ENCODE data around the gene SORCS2.
A peak's percentile ranks its signal among the peaks of the same experiment; 100 is the strongest.

SORCS2 gene

GRCh38 chr4:7462509-7462971 is 270.2 kb downstream of the SORCS2 start:
- ChIA-PET POLR2A (ENCODE audit: low non-redundant PET) (interaction anchor here (0.7 kb wide), 1 partner anchor 263 kb away, joined by 3 read pairs; no protein-coding TSS in a partner anchor), CTCF (interaction anchor here (0.6 to 1.0 kb wide), 6 partner anchors 57 to 357 kb away, joined by 3 to 8 read pairs (median 4); no protein-coding TSS in a partner anchor)
- peak; percentile 69 for TF ChIP-seq CTCF (conservative IDR thresholded peaks at IDR 0.05; ENCODE audit: low read depth)
- DNase-seq (ENCODE audit: low spot score), result peak; percentile 60
- peak overlapping the region; percentile 63 for H3K27ac ChIP-seq

DNA sequence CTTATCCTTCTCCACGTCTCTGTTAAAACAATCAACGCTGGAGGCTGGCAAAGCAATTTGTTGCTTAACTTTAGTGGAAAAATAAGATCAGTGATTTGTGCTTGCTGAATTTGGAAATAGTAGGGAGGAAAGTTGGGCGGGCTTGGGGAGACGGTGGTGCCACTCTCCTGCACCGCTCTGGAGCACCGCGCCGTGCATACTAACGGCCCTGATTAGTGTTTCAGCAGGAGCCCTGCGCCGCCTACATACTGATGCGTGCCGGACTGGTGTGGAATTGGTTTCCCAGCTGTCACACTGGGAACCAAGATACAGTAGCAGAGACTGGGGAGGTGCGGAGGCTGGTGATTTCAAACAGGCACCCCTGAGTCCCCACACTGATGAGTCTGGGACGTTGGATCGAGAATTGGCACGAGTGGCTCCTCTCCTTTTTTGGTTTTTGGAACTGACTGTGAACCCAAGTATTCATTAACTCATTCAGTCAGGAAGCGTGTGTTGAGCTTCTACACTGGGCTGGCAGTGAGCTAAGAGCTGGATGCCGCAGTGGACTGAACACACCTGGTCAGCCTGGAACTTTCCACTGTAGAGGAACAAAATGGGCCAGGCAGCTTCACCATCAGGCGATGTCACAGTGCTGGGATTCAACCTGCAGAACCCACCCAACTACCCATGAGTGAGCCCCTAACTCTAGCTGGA is 271.4 kb downstream of the SORCS2 start:
- H3K27ac ChIP-seq, result no peak overlapping the region
- no peak for TF ChIP-seq CTCF (conservative IDR thresholded peaks at IDR 0.05; ENCODE audit: low read depth)
- ChIA-PET CTCF (no interaction called here), POLR2A (ENCODE audit: low non-redundant PET) (no interaction called here)
- DNase-seq (ENCODE audit: low spot score), result no peak

GRCh38 chr4:7464259-7464655 is 271.9 kb downstream of the SORCS2 start:
- POLR2A ChIA-PET (ENCODE audit: low non-redundant PET), result no interaction called here
- TF ChIP-seq CTCF (conservative IDR thresholded peaks at IDR 0.05; ENCODE audit: low read depth), result no peak
- no peak for DNase-seq (ENCODE audit: low spot score)
- H3K27ac ChIP-seq, result no peak overlapping the region
- CTCF ChIA-PET, result no interaction called here

GRCh38 chr4:7465017-7465416 is 272.7 kb downstream of the SORCS2 start:
- no peak for DNase-seq (ENCODE audit: low spot score)
- no peak overlapping the region for H3K27ac ChIP-seq
- ChIA-PET CTCF (no interaction called here), POLR2A (ENCODE audit: low non-redundant PET) (no interaction called here)
- TF ChIP-seq CTCF (conservative IDR thresholded peaks at IDR 0.05; ENCODE audit: low read depth), result no peak

DNA sequence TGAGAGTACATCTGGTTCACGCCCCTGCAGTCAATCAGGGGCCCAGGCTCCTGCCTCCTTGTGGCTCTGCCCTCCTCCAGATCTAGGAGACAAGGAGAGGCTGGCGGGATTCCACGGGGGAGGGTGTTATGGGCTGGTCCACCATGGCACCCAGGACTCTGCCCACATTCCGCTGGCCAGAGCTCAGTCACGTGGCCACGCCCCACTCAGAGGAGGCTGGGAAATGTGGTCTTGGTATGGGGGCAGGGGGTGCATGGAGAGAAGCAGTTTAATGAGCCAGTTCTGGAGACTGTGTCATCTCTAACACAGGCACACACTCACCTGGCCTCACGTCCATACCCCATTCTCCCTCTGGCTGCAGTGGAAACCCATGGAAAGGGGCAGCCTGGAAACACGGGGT is 273.9 kb downstream of the SORCS2 start:
- no peak for DNase-seq (ENCODE audit: low spot score)

DNA sequence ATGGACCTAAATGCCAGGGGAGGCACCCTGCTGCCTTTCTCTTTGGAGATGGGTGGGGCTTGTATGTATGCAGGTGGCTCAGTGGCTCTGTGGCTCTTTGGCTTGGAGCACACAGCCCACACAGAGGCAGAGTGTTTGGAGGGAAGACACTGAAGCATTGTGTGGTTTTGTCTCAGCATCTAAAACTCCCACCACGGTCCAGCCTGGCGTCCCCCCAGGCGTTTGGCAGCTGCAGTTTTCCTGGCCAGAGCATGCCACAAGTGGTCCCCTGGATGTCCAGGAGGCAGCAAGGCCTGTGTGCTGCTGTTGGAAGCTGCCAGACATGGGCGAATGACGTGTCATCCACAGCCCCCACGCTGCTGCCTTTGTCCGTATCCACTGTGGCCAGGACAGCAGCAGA is 274.6 kb downstream of the SORCS2 start:
- ChIA-PET CTCF (interaction anchor here (0.5 kb wide), 1 partner anchor 22 kb away, joined by 9 read pairs; no protein-coding TSS in a partner anchor), POLR2A (ENCODE audit: low non-redundant PET) (interaction anchor here (0.6 kb wide), 1 partner anchor 126 kb away, joined by 4 read pairs; no protein-coding TSS in a partner anchor)
- H3K27ac ChIP-seq, result no peak overlapping the region
- DNase-seq (ENCODE audit: low spot score), result no peak
- no peak for TF ChIP-seq CTCF (conservative IDR thresholded peaks at IDR 0.05; ENCODE audit: low read depth)

More for the DNA sequence above, 273.9 kb downstream of the SORCS2 start:
- ChIA-PET POLR2A (ENCODE audit: low non-redundant PET) (interaction anchor here (0.6 kb wide), 1 partner anchor 126 kb away, joined by 4 read pairs; no protein-coding TSS in a partner anchor), CTCF (no interaction called here)
- no peak overlapping the region for H3K27ac ChIP-seq
- TF ChIP-seq CTCF (conservative IDR thresholded peaks at IDR 0.05; ENCODE audit: low read depth), result no peak

Data from RWPE1 (cell line).